ENCODE results near the gene ZNF304. TPM values are rescaled to one million over a fixed set of nuclear protein-coding genes. Genes with fewer than 3 reads are reported as not detected.
A peak's percentile ranks its signal among the peaks of the same experiment; 100 is the strongest.

Gene ZNF304
- total and polyA plus RNA-seq, 2 of the 13 experiments (the other 11 are each of a cell fraction or from before 2014, with no cell fraction given), result 3.4 to 8.0 TPM

- TF ChIP-seq ZBTB34 (CRISPR knock-in tag; IDR thresholded peaks at IDR 0.05), result no peak
- peak; percentile 28; the same call in 1 of the 2 replicates for TF ChIP-seq RXRA (CRISPR knock-in tag; IDR thresholded peaks at IDR 0.05)
- TF ChIP-seq ZNF501 (CRISPR knock-in tag; IDR thresholded peaks at IDR 0.05), result peak; percentile 72
- no peak for TF ChIP-seq ZNF441 (CRISPR knock-in tag; IDR thresholded peaks at IDR 0.05; ENCODE audit: borderline replicate concordance)
- TF ChIP-seq NFKB2 (CRISPR knock-in tag; IDR thresholded peaks at IDR 0.05; ENCODE audit: borderline replicate concordance), result peak; percentile 45; the same call in 1 of the 2 replicates
- no peak for TF ChIP-seq KAT2B (IDR thresholded peaks at IDR 0.05; ENCODE audit: borderline replicate concordance, low read depth, low read length)
- no peak for TF ChIP-seq ZNF512B (CRISPR knock-in tag; IDR thresholded peaks at IDR 0.05; ENCODE audit: borderline replicate concordance)
- TF ChIP-seq ATF2 (CRISPR knock-in tag; IDR thresholded peaks at IDR 0.05), result peak; percentile 42; the same call in 1 of the 2 replicates
- TF ChIP-seq ELF1 (CRISPR knock-in tag; IDR thresholded peaks at IDR 0.05), result no peak
- no peak for TF ChIP-seq SMAD9 (CRISPR knock-in tag; IDR thresholded peaks at IDR 0.05)
- no peak for TF ChIP-seq MTF1 (CRISPR knock-in tag; IDR thresholded peaks at IDR 0.05)
- no peak for TF ChIP-seq PCBP1 (IDR thresholded peaks at IDR 0.05; ENCODE audit: borderline replicate concordance, low read depth, low read length)
- TF ChIP-seq KDM3A (CRISPR knock-in tag; IDR thresholded peaks at IDR 0.05; ENCODE audit: low read depth), result no peak
- TF ChIP-seq DBP (CRISPR knock-in tag; IDR thresholded peaks at IDR 0.05; ENCODE audit: not compliant biosample characterization), result no peak
- no peak for TF ChIP-seq ZNF773 (CRISPR knock-in tag; IDR thresholded peaks at IDR 0.05; ENCODE audit: borderline replicate concordance)
- TF ChIP-seq ZSCAN25 (CRISPR knock-in tag; IDR thresholded peaks at IDR 0.05), result no peak
- TF ChIP-seq ZNF609 (CRISPR knock-in tag; IDR thresholded peaks at IDR 0.05; ENCODE audit: borderline replicate concordance), result no peak
- TF ChIP-seq CBX5 (CRISPR knock-in tag; IDR thresholded peaks at IDR 0.05; ENCODE audit: borderline replicate concordance), result peak; percentile 57; the same call in 1 of the 2 replicates
Measured at GRCh38 chr19:57406516-57407123, 55.5 kb downstream of the ZNF304 start (continued).

Data from HepG2 (cell line).